ENCODE measurements around the gene ADAM12. TPM values are rescaled to one million over a fixed set of nuclear protein-coding genes. Genes with fewer than 3 reads are reported as not detected.

The ADAM12 gene
- polyA plus RNA-seq, 3 donors: 0.05 TPM; not detected in 2

DNA sequence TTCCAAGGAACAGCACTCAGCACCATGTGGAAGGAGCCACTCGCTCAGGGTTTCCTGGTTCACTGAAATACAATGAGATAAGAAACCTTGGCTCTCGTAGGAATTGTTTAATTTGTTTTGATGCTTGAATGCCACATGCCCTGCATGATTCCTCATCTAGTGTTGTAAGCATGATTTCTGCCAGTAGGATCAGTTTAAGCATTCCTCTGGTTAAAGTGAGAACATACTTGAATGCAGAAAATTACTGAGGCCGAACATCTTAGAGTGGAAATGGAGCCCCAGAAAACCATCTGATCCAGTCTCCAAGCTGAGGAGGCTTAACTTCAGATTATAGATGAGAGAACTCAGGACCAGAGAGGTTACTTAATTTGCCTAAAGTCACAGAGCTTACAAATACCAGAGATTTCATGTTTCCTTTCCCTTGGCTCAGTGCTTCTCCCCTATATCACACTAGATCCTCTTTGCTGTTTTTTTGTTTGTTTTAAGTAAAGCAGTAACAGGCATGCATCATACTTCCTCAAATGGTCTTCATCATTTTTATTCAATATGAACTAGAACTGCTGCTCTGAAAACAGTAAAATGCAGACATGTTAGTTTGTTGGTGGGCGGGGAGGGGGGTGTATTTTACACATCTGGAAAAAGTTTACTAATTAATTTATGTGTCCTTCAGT is 125.1 kb downstream of the ADAM12 start:
- WGBS (ENCODE audit: insufficient coverage): no CpG with 5 or more reads among the region's 4 CpGs
- Histone ChIP-seq H3K4me2 (replicated peaks; ENCODE audit: extremely low read depth, low read length, poor library complexity, severe bottlenecking) (no peak overlapping the region), H3K79me2 (ENCODE audit: insufficient read depth, low read length) (no peaks in the 10 kb centered on the region)

GRCh38 chr10:126262233-126262838 is 125.9 kb downstream of the ADAM12 start:
- Mint-ChIP-seq H3K36me3 (no peaks in the 10 kb centered on the region), H3K27me3 (ENCODE audit: low read depth in 3 of 3) (peaks cover 0 to 8% (median 5%) of the 10 kb centered on the region in 3 donors), H3K27ac (no peak overlapping the region), H3K4me3 (no peak overlapping the region), H3K9me3 (peaks cover 0 to 11% (median 7%) of the 10 kb centered on the region in 7 donors), H3K4me1 (no peaks in the 10 kb centered on the region)
- peaks cover 0 to 4% of the 10 kb centered on the region in 2 donors for H3K9me3 ChIP-seq (replicated peaks in 1 of 2; ENCODE audit: control insufficient read depth in 1 of 2, insufficient read depth in 1 of 2, low read length in 2 of 2)
- TF ChIP-seq CTCF (IDR thresholded peaks at IDR 0.05): no peak
- H3K27ac ChIP-seq (ENCODE audit: low read depth in 1 of 2, low read length in 2 of 2): no peak overlapping the region
- no peaks in the 10 kb centered on the region for H4K20me1 ChIP-seq (ENCODE audit: insufficient read depth, low read length)
- H3K4me1 ChIP-seq (ENCODE audit: control insufficient read depth in 1 of 2, insufficient read depth in 2 of 2, low read length in 2 of 2): no peaks in the 10 kb centered on the region
- H3K27me3 ChIP-seq (ENCODE audit: control insufficient read depth in 2 of 2, insufficient read depth in 2 of 2, low read length in 2 of 2): no peaks in the 10 kb centered on the region
- no peak for DNase-seq
- no peak overlapping the region for H3K4me2 ChIP-seq (replicated peaks; ENCODE audit: extremely low read depth, low read length, poor library complexity, severe bottlenecking)
- intact Hi-C loops (cut with micrococcal nuclease): no loop called here
- no CpG with 5 or more reads among the region's 1 CpG for WGBS (ENCODE audit: insufficient coverage)
- H3K36me3 ChIP-seq (replicated peaks in 1 of 2; ENCODE audit: control insufficient read depth in 1 of 2, insufficient read depth in 2 of 2, low read length in 2 of 2): no peaks in the 10 kb centered on the region
- no peak overlapping the region for H3K4me3 ChIP-seq (replicated peaks in 1 of 3; ENCODE audit: low read depth in 2 of 3, low read length in 3 of 3)
- H3K79me2 ChIP-seq (ENCODE audit: insufficient read depth, low read length): no peaks in the 10 kb centered on the region
- H2AFZ ChIP-seq (ENCODE audit: insufficient read depth, low read depth, low read length, poor library complexity, severe bottlenecking): no peak overlapping the region
- no peak overlapping the region for H3K9ac ChIP-seq (ENCODE audit: insufficient read depth, low read length, poor library complexity, severe bottlenecking)

More for the DNA sequence above, 125.1 kb downstream of the ADAM12 start:
- no peak overlapping the region for H3K4me3 Mint-ChIP-seq
- Histone ChIP-seq H3K27ac (ENCODE audit: low read depth in 1 of 2, low read length in 2 of 2) (no peak overlapping the region), H3K4me1 (ENCODE audit: control insufficient read depth in 1 of 2, insufficient read depth in 2 of 2, low read length in 2 of 2) (no peaks in the 10 kb centered on the region), H4K20me1 (ENCODE audit: insufficient read depth, low read length) (no peaks in the 10 kb centered on the region), H3K36me3 (replicated peaks in 1 of 2; ENCODE audit: control insufficient read depth in 1 of 2, insufficient read depth in 2 of 2, low read length in 2 of 2) (no peaks in the 10 kb centered on the region), H3K9me3 (replicated peaks in 1 of 2; ENCODE audit: control insufficient read depth in 1 of 2, insufficient read depth in 1 of 2, low read length in 2 of 2) (peaks cover 0 to 4% of the 10 kb centered on the region in 2 donors), H3K9ac (ENCODE audit: insufficient read depth, low read length, poor library complexity, severe bottlenecking) (no peak overlapping the region), H3K4me3 (replicated peaks in 1 of 3; ENCODE audit: low read depth in 2 of 3, low read length in 3 of 3) (no peak overlapping the region), H2AFZ (ENCODE audit: insufficient read depth, low read depth, low read length, poor library complexity, severe bottlenecking) (no peak overlapping the region), H3K27me3 (ENCODE audit: control insufficient read depth in 2 of 2, insufficient read depth in 2 of 2, low read length in 2 of 2) (no peaks in the 10 kb centered on the region)
- peaks cover 3 to 11% (median 8%) of the 10 kb centered on the region in 7 donors for H3K9me3 Mint-ChIP-seq
- no peak for DNase-seq
- peak overlapping the region in 1 of 7 donors; percentile 3 for H3K27ac Mint-ChIP-seq
- H3K4me1 Mint-ChIP-seq: no peaks in the 10 kb centered on the region
- no peaks in the 10 kb centered on the region for H3K36me3 Mint-ChIP-seq
- peaks cover 0 to 8% (median 5%) of the 10 kb centered on the region in 3 donors for H3K27me3 Mint-ChIP-seq (ENCODE audit: low read depth in 3 of 3)
- intact Hi-C loops (cut with micrococcal nuclease): no loop called here
- no peak for TF ChIP-seq CTCF (IDR thresholded peaks at IDR 0.05)
